ENCODE data around the gene RPUSD3. TPM values are rescaled to one million over a fixed set of nuclear protein-coding genes. Genes with fewer than 3 reads are reported as not detected.

RPUSD3 gene
- total RNA-seq, 2 donors from 2014 or later = 31.6 to 51.4 TPM

- WGBS, 2 donors = 93 to 94% methylated on average over 3 of the region's 3 CpGs
- DNase-seq = no peak
- no peak for TF ChIP-seq POLR2A (IDR thresholded peaks at IDR 0.05)
- TF ChIP-seq CTCF (IDR thresholded peaks at IDR 0.05) = no peak
- Histone ChIP-seq H3K36me3 (replicated peaks in 1 of 2; ENCODE audit: insufficient read depth in 1 of 2, low read depth in 2 of 2) (peaks cover 0 to 4% of the 10 kb centered on the region in 2 donors), H3K4me3 (no peak overlapping the region), H3K4me1 (no peaks in the 10 kb centered on the region), H3K9me3 (no peaks in the 10 kb centered on the region), H3K27me3 (no peaks in the 10 kb centered on the region), H3K27ac (no peak overlapping the region)
- no peak for ATAC-seq
- intact Hi-C loops (cut with DNase I) = no loop called here
These were observed 12.6 kb downstream of the RPUSD3 start for GRCh38 chr3:9831253-9831652.

- 87% methylated on average over 8 to 17 of the region's 17 CpGs for WGBS, 2 donors
These were observed 14.7 kb downstream of the RPUSD3 start for GRCh38 chr3:9828801-9829755.

GRCh38 chr3:9826815-9827573 lies 16.8 kb downstream of the RPUSD3 start:
- Histone ChIP-seq H3K36me3 (replicated peaks in 1 of 2; ENCODE audit: insufficient read depth in 1 of 2, low read depth in 2 of 2) (no peaks in the 10 kb centered on the region), H3K27ac (no peak overlapping the region), H3K27me3 (no peaks in the 10 kb centered on the region), H3K9me3 (no peaks in the 10 kb centered on the region), H3K4me3 (no peak overlapping the region), H3K4me1 (no peaks in the 10 kb centered on the region)
- peak in 5 of 7 experiments; percentile 10 to 45 (median 27) for TF ChIP-seq CTCF (IDR thresholded peaks at IDR 0.05)
- TF ChIP-seq POLR2A (IDR thresholded peaks at IDR 0.05) = no peak
- WGBS, 2 donors = 72 to 74% methylated on average over 7 to 20 of the region's 20 CpGs
- intact Hi-C loops (cut with DNase I) = no loop called here
- peak in 3 of 4 donors; percentile 32 to 41 (median 38) for DNase-seq
- ATAC-seq = peak; percentile 70

More at GRCh38 chr3:9828801-9829755, 14.7 kb downstream of the RPUSD3 start:
- ATAC-seq = no peak
- no peaks in the 10 kb centered on the region for H3K9me3 ChIP-seq
- H3K4me3 ChIP-seq = no peak overlapping the region
- intact Hi-C loops (cut with DNase I) = no loop called here
- TF ChIP-seq POLR2A (IDR thresholded peaks at IDR 0.05) = no peak
- no peak for TF ChIP-seq CTCF (IDR thresholded peaks at IDR 0.05)
- H3K36me3 ChIP-seq (replicated peaks in 1 of 2; ENCODE audit: insufficient read depth in 1 of 2, low read depth in 2 of 2) = peaks cover 0 to 4% of the 10 kb centered on the region in 2 donors
- no peak overlapping the region for H3K27ac ChIP-seq
- H3K27me3 ChIP-seq = no peaks in the 10 kb centered on the region
- no peak for DNase-seq
- no peaks in the 10 kb centered on the region for H3K4me1 ChIP-seq

GRCh38 chr3:9825451-9826040 lies 18.3 kb downstream of the RPUSD3 start:
- intact Hi-C loops (cut with DNase I) = no loop called here
- H3K4me1 ChIP-seq = no peaks in the 10 kb centered on the region
- no peak for DNase-seq
- no peak overlapping the region for H3K27ac ChIP-seq
- H3K27me3 ChIP-seq = no peaks in the 10 kb centered on the region
- H3K9me3 ChIP-seq = no peaks in the 10 kb centered on the region
- no peak overlapping the region for H3K4me3 ChIP-seq
- H3K36me3 ChIP-seq (replicated peaks in 1 of 2; ENCODE audit: insufficient read depth in 1 of 2, low read depth in 2 of 2) = no peaks in the 10 kb centered on the region
- ATAC-seq = no peak
- WGBS, 2 donors = 54 to 62% methylated on average over 9 to 14 of the region's 14 CpGs
- TF ChIP-seq POLR2A (IDR thresholded peaks at IDR 0.05) (no peak), CTCF (IDR thresholded peaks at IDR 0.05) (no peak)
